Loucy (cell line): Measurements from ENCODE around the gene C22orf23.

Source experiments
- EZH2phosphoT487 ChIP-seq: fragments of 200-600 bp; IDR thresholded peaks from 2 replicates; pipeline ENCODE4 v1.6.1; 2018; ENCODE audit warnings: antibody characterized with exemption, mild to moderate bottlenecking, moderate library complexity, borderline replicate concordance
- TF ChIP-seq, protein P1 (sequence below): fragments of 200-600 bp; sonication (generic); conservative IDR thresholded peaks from 2 replicates; pipeline ENCODE4 v1.5.1; 2014; ENCODE audit warnings: mild to moderate bottlenecking, antibody characterized with exemption, low read length

DNA sequence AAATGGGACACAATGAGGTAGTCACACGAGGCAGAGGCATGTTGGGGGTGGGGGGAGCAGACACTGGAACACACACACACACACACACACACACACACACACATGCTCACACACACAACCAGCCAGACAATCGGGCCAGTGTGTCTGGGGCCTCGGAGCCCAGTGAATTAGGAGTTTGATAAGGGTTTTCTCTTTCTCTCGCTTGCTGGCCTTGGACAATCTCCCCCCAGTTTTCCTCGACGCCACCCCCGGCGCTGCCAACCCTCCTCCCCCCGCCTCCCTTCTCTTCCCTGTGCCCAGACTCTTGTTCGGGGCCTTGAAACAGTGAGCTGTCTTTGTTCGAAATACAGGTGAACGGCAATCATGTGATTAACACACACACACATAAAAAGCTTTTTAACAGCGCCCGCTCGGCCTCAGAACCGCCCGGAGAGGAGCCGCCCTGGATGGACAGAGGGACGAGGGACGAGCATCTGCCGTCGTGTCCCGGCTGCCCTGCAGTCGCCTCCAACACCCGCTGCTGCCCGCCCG, 32.4 kb upstream of the C22orf23 start:
- TF ChIP-seq, protein P1, sequence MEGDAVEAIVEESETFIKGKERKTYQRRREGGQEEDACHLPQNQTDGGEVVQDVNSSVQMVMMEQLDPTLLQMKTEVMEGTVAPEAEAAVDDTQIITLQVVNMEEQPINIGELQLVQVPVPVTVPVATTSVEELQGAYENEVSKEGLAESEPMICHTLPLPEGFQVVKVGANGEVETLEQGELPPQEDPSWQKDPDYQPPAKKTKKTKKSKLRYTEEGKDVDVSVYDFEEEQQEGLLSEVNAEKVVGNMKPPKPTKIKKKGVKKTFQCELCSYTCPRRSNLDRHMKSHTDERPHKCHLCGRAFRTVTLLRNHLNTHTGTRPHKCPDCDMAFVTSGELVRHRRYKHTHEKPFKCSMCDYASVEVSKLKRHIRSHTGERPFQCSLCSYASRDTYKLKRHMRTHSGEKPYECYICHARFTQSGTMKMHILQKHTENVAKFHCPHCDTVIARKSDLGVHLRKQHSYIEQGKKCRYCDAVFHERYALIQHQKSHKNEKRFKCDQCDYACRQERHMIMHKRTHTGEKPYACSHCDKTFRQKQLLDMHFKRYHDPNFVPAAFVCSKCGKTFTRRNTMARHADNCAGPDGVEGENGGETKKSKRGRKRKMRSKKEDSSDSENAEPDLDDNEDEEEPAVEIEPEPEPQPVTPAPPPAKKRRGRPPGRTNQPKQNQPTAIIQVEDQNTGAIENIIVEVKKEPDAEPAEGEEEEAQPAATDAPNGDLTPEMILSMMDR, result no peak
- TF ChIP-seq EZH2phosphoT487, result no peak
